GM19372 (cell line): ENCODE data around the gene HGFAC.

Source experiments
- ATAC-seq: cut with Tn5 transposase; IDR thresholded peaks from one replicate; pipeline ENCODE4 v1.9.1; 2021; ENCODE audit warnings: mild to moderate bottlenecking, low read depth, moderate library complexity; ENCODE audit not compliant: unreplicated experiment

HGFAC gene

DNA sequence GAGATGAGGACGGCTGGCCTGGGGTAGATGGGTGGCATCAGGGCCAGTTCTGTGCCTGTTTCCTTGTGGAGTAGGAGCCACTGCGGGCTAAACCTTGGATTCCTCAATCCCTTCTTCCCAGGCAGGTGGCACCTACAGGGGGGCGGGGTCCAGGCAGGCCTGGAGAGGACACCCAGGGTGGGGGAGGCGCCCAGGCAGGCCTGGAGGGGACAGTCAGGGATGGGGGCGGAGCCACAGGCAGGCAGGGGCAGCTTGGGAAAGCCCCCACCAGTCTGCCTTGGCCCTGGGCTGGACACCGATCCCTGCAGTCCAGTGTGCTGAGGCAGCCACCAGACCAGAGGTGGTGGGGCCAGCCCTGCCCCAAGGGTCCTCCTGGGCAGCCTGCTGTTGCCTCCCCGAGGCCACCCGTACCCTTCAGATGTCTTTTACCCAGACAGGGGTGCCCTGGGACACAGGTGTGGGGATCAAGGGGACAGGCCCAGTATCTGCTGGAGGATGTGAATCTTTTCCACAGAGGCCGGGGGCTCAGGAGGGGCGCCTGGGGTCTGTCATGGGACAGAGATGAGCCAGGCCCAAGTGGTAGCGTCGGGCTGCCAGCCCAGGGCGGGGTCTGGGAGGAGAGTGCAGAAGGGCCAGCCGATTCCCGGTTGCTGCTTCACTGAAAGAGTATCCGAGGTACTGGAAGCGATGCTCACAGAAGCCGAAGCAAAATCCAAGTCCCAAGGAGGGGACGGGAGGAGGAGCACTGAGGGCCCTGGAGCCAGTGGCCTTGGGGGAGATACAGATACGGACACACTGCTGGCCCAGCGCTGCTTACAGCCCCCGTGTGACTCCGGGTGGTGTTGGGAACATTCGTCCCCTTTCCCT, 56.0 kb downstream of the HGFAC start:
- no peak for ATAC-seq

DNA sequence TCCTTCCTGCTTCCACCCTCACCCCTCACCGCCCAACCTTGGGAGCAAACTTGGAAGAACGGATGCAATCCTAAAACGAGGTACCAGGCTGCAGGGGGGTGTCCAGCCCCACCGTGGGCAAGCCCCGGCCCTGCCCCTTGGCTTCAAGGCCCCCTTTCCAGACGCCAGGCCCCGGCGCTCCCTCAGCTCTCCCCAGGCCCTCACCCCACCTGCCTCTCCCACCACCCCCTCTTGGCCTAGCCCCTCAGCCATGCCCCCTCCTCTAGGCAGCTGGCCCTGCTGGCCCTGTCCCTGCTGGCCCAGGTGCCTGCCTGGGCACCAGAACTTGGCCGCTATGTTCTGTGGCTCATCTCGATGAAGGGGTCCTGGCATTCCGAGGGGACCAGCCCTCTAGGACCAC, 56.6 kb downstream of the HGFAC start:
- ATAC-seq = no peak
